ENCODE results near the gene ATP1A1. TPM values are rescaled to one million over a fixed set of nuclear protein-coding genes. Genes with fewer than 3 reads are reported as not detected.

ATP1A1 gene
- total RNA-seq, 1 experiment from 2014 or later: 30.8 TPM

GRCh38 chr1:116439701-116440100, 66.7 kb downstream of the ATP1A1 start:
- DNase-seq (ENCODE audit: low spot score): no peak

GRCh38 chr1:116440731-116441130, 67.7 kb downstream of the ATP1A1 start:
- no peak for DNase-seq (ENCODE audit: low spot score)

- DNase-seq (ENCODE audit: low spot score): no peak
Observed at GRCh38 chr1:116445534-116445933, 72.5 kb downstream of the ATP1A1 start.

GRCh38 chr1:116446686-116447085, 73.6 kb downstream of the ATP1A1 start:
- DNase-seq (ENCODE audit: low spot score): no peak

- no peak for DNase-seq (ENCODE audit: low spot score)
Observed at GRCh38 chr1:116448785-116449385, 75.8 kb downstream of the ATP1A1 start.

GRCh38 chr1:116449578-116449977, 76.5 kb downstream of the ATP1A1 start:
- no peak for DNase-seq (ENCODE audit: low spot score)

- no peak for DNase-seq (ENCODE audit: low spot score)
Observed at GRCh38 chr1:116451702-116452101, 78.7 kb downstream of the ATP1A1 start.

- DNase-seq (ENCODE audit: low spot score): no peak
Observed at GRCh38 chr1:116453481-116453880, 80.4 kb downstream of the ATP1A1 start.

GRCh38 chr1:116453906-116454305, 80.9 kb downstream of the ATP1A1 start:
- DNase-seq (ENCODE audit: low spot score): no peak

Other genes starting within 250 kb of the ATP1A1 start
- gene CD58, start 197.8 kb downstream of the ATP1A1 start, total RNA-seq (2014; rRNA removed; shearing (Covaris generic)): 15.9 and 18.4 TPM in 2 replicates

Measured in H4 (cell line).